Measurements from ENCODE around the gene FTSJ1. TPM values are rescaled to one million over a fixed set of nuclear protein-coding genes. Genes with fewer than 3 reads are reported as not detected.

Gene FTSJ1
- total RNA-seq, 2 experiments from 2014 or later, result 54.7 to 66.1 TPM

GRCh38 chrX:48509245-48509590 is 33.2 kb downstream of the FTSJ1 start:
- Histone ChIP-seq H3K9me3 (ENCODE audit: low read length) (no peaks in the 10 kb centered on the region), H3K4me2 (ENCODE audit: low read length) (peak overlapping the region; percentile 79), H3K4me1 (ENCODE audit: insufficient read depth, low read length, poor library complexity, severe bottlenecking) (peaks cover 9% of the 10 kb centered on the region), H4K20me1 (ENCODE audit: insufficient read depth, low read length) (no peaks in the 10 kb centered on the region), H3K4me3 (ENCODE audit: low read depth, low read length, poor library complexity, severe bottlenecking) (peak overlapping the region; percentile 83), H3K79me2 (ENCODE audit: insufficient read depth, low read depth, low read length) (no peaks in the 10 kb centered on the region), H3K27ac (ENCODE audit: low read depth, low read length, poor library complexity, severe bottlenecking) (no peak overlapping the region), H3K9me2 (ENCODE audit: insufficient read depth, low read length) (no peaks in the 10 kb centered on the region), H3K36me3 (ENCODE audit: insufficient read depth, low read length) (no peaks in the 10 kb centered on the region), H2AFZ (ENCODE audit: low read length) (peak overlapping the region; percentile 68; the same call in 1 of the 2 replicates)
- BruUV-seq (replicated peaks), result no TSS peak
- DNase-seq (ENCODE audit: low spot score), result no peak
- POLR2A ChIA-PET, result no interaction called here
- CTCF ChIA-PET (ENCODE audit: unreplicated experiment), result no interaction called here
- intact Hi-C loops (cut with micrococcal nuclease; ENCODE audit: unreplicated experiment), result no loop called here
- TF ChIP-seq EZH2phosphoT487 (IDR thresholded peaks at IDR 0.05; ENCODE audit: borderline replicate concordance, low read depth, low read length), result no peak
- TF ChIP-seq CTCF (conservative IDR thresholded peaks at IDR 0.05; ENCODE audit: low read length), result no peak

- TF ChIP-seq EZH2phosphoT487 (IDR thresholded peaks at IDR 0.05; ENCODE audit: borderline replicate concordance, low read depth, low read length) (no peak), CTCF (conservative IDR thresholded peaks at IDR 0.05; ENCODE audit: low read length) (no peak)
- Histone ChIP-seq H4K20me1 (ENCODE audit: insufficient read depth, low read length) (no peaks in the 10 kb centered on the region), H3K79me2 (ENCODE audit: insufficient read depth, low read depth, low read length) (no peaks in the 10 kb centered on the region), H3K27ac (ENCODE audit: low read depth, low read length, poor library complexity, severe bottlenecking) (no peak overlapping the region), H3K4me1 (ENCODE audit: insufficient read depth, low read length, poor library complexity, severe bottlenecking) (peaks cover 9% of the 10 kb centered on the region), H3K9me2 (ENCODE audit: insufficient read depth, low read length) (no peaks in the 10 kb centered on the region), H3K4me3 (ENCODE audit: low read depth, low read length, poor library complexity, severe bottlenecking) (peak overlapping the region; percentile 83), H3K9me3 (ENCODE audit: low read length) (no peaks in the 10 kb centered on the region), H3K4me2 (ENCODE audit: low read length) (peak overlapping the region; percentile 79), H3K36me3 (ENCODE audit: insufficient read depth, low read length) (no peaks in the 10 kb centered on the region), H2AFZ (ENCODE audit: low read length) (no peak overlapping the region; the same call in 1 of the 2 replicates)
- no TSS peak for BruUV-seq (replicated peaks)
- POLR2A ChIA-PET, result no interaction called here
- intact Hi-C loops (cut with micrococcal nuclease; ENCODE audit: unreplicated experiment), result no loop called here
- DNase-seq (ENCODE audit: low spot score), result no peak
- CTCF ChIA-PET (ENCODE audit: unreplicated experiment), result no interaction called here
Observed at GRCh38 chrX:48509619-48510018, 33.6 kb downstream of the FTSJ1 start.

- Histone ChIP-seq H3K9me2 (ENCODE audit: insufficient read depth, low read length) (no peaks in the 10 kb centered on the region), H4K20me1 (ENCODE audit: insufficient read depth, low read length) (no peaks in the 10 kb centered on the region), H3K4me3 (ENCODE audit: low read depth, low read length, poor library complexity, severe bottlenecking) (no peak overlapping the region), H3K36me3 (ENCODE audit: insufficient read depth, low read length) (no peaks in the 10 kb centered on the region), H2AFZ (ENCODE audit: low read length) (no peak overlapping the region), H3K4me1 (ENCODE audit: insufficient read depth, low read length, poor library complexity, severe bottlenecking) (peaks cover 10% of the 10 kb centered on the region), H3K79me2 (ENCODE audit: insufficient read depth, low read depth, low read length) (no peaks in the 10 kb centered on the region), H3K27ac (ENCODE audit: low read depth, low read length, poor library complexity, severe bottlenecking) (no peak overlapping the region), H3K9me3 (ENCODE audit: low read length) (no peaks in the 10 kb centered on the region), H3K4me2 (ENCODE audit: low read length) (no peak overlapping the region)
- POLR2A ChIA-PET, result no interaction called here
- TF ChIP-seq CTCF (conservative IDR thresholded peaks at IDR 0.05; ENCODE audit: low read length) (peak; percentile 50), EZH2phosphoT487 (IDR thresholded peaks at IDR 0.05; ENCODE audit: borderline replicate concordance, low read depth, low read length) (no peak)
- BruUV-seq (replicated peaks), result no TSS peak
- intact Hi-C loops (cut with micrococcal nuclease; ENCODE audit: unreplicated experiment), result no loop called here
- CTCF ChIA-PET (ENCODE audit: unreplicated experiment), result no interaction called here
- DNase-seq (ENCODE audit: low spot score), result no peak
Observed at GRCh38 chrX:48511560-48511959, 35.6 kb downstream of the FTSJ1 start.
